Skeletal muscle cell (primary cell): ENCODE results near the gene SELENOK.

Experiments
- DNase-seq: peaks from one replicate; pipeline ENCODE4 v3.0.0-alpha.2; 2010; ENCODE audit warnings: low read depth
- H3K4me3 ChIP-seq: 2 replicates; pipeline ENCODE4 v1.5.1; 2011; ENCODE audit warnings: low read depth, mild to moderate bottlenecking, control low read depth, low read length, moderate library complexity

The SELENOK gene

GRCh38 chr3:53845103-53845880 is 46.4 kb downstream of the SELENOK start:
- H3K4me3 ChIP-seq, result peak overlapping the region; percentile 48
- no peak for DNase-seq

GRCh38 chr3:53844262-53845102 is 47.2 kb downstream of the SELENOK start:
- H3K4me3 ChIP-seq, result no peak overlapping the region
- DNase-seq, result no peak

DNA sequence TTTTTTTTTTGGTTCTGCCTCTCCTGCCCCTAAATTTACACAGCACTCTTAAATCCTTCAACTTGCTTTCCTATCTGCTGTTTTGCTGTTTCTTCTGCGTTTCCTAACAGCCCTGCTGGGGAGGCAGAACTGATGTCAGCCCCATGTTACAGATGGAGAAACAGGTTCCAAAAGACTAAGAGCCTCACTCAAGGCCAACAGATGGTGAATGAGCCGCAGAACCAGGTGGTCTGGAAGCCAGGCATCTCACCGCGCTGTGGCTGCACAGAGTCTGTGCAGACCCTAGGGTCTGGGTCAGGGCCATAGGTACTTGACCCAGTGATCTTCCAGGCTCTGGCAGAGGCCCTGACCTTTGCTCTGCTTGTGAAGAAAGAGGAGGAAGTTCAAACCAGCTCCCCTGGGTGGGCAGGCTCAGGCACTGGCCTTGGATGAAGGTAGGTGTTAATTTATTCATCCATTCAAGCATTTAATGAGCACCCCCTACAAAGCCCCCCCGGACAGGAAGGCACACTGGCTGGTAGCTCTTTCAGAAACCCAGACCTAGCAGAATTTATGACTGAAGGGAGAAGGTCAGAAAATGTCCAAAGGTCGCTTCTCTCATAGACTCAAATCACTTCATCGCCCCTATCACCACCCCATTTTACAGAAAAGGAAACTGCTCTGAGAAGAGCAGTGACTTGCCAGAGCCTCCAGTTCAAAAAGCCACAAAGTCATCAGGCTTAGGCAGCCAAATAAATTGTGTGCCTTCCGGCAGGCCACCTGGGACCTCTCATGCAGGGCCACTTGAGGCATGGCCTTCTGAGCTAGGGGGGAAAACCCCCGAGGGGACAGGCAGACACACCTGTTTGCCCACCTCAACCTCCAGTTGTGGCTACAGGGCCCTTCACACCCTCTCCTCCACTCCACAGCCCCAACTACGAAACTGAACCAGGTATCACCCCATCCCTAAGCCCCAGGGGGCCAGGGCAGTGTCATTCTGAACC is 48.2 kb downstream of the SELENOK start:
- DNase-seq, result no peak
- H3K4me3 ChIP-seq, result no peak overlapping the region

- H3K4me3 ChIP-seq, result no peak overlapping the region
- DNase-seq, result no peak
Measured at GRCh38 chr3:53842436-53843194, 49.0 kb downstream of the SELENOK start.

DNA sequence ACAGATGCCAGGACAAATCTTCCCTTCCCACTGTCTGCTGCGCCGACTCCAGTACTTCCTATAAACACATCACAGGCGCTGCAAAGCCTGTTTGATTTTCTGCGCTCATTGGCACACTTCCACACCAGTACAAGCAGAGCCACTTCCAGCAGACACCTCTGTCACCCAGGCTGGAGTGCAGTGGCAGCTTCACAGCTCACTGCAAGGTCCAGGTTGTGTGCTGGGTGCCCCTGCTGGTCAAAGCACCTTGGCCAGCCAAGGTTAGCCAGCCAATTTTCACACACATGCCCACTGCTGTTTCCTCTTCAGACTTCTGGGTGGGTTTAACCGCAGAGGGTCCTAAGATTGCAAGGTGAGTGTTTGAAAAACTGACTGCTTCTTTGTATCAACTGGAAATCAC is 50.4 kb downstream of the SELENOK start:
- H3K4me3 ChIP-seq, result no peak overlapping the region
- no peak for DNase-seq

GRCh38 chr3:53837331-53837730 is 54.3 kb downstream of the SELENOK start:
- H3K4me3 ChIP-seq, result no peak overlapping the region
- no peak for DNase-seq

- DNase-seq, result no peak
- H3K4me3 ChIP-seq, result no peak overlapping the region
Measured at GRCh38 chr3:53836084-53836872, 55.4 kb downstream of the SELENOK start.

DNA sequence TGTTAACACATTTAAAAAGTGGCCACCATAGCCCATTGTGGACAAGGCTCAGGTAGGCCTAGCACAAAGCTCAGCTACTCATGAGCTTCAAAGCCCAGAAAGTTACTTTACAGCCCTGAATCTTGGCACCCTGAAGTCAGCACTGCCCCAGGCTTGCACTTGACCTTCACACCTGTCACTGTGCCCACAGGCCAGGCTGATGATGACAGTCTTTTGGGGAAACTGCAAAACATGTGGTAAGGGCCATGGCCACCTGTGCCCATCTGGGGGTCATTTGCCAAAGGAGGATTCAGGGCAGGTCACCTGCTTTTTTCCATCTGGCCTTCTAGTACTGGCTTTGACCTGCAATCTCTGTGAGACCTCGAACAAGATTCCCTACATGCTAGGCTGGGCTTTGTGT is 56.4 kb downstream of the SELENOK start:
- no peak for DNase-seq
- no peak overlapping the region for H3K4me3 ChIP-seq

- DNase-seq, result no peak
- H3K4me3 ChIP-seq, result no peak overlapping the region
Measured at GRCh38 chr3:53834429-53835095, 57.1 kb downstream of the SELENOK start.
